ENCODE data around the gene NHERF1. TPM values are rescaled to one million over a fixed set of nuclear protein-coding genes. Genes with fewer than 3 reads are reported as not detected.

Gene NHERF1
- total RNA-seq, 2 experiments from 2014 or later, result 73.2 to 116 TPM

- CTCF ChIA-PET (ENCODE audit: unreplicated experiment), result interaction anchor here (0.5 to 2.9 kb wide), 12 partner anchors 43 to 1096 kb away, joined by 3 to 38 read pairs (median 6); no protein-coding TSS in a partner anchor
- Histone ChIP-seq H3K9me2 (ENCODE audit: insufficient read depth, low read length) (no peaks in the 10 kb centered on the region), H3K4me2 (ENCODE audit: low read length) (no peak overlapping the region), H4K20me1 (ENCODE audit: insufficient read depth, low read length) (0 out of 2 replicates have a peak, but pooled peaks cover 3% of the 10 kb centered on the region), H3K36me3 (ENCODE audit: insufficient read depth, low read length) (peaks cover 14% of the 10 kb centered on the region; the same call in 1 of the 2 replicates), H3K9me3 (ENCODE audit: low read length) (no peaks in the 10 kb centered on the region), H2AFZ (ENCODE audit: low read length) (no peak overlapping the region), H3K79me2 (ENCODE audit: insufficient read depth, low read depth, low read length) (no peaks in the 10 kb centered on the region), H3K4me1 (ENCODE audit: insufficient read depth, low read length, poor library complexity, severe bottlenecking) (peaks cover 14% of the 10 kb centered on the region), H3K27ac (ENCODE audit: low read depth, low read length, poor library complexity, severe bottlenecking) (no peak overlapping the region), H3K4me3 (ENCODE audit: low read depth, low read length, poor library complexity, severe bottlenecking) (no peak overlapping the region)
- no peak for DNase-seq (ENCODE audit: low spot score)
- no TSS peak for BruUV-seq (replicated peaks)
- intact Hi-C loops (cut with micrococcal nuclease; ENCODE audit: unreplicated experiment), result loop anchor here (1.0 to 2.0 kb wide), 2 partner anchors 72 to 168 kb away; no protein-coding TSS in a partner anchor
- no peak for TF ChIP-seq EZH2phosphoT487 (IDR thresholded peaks at IDR 0.05; ENCODE audit: borderline replicate concordance, low read depth, low read length)
- TF ChIP-seq, protein P1, sequence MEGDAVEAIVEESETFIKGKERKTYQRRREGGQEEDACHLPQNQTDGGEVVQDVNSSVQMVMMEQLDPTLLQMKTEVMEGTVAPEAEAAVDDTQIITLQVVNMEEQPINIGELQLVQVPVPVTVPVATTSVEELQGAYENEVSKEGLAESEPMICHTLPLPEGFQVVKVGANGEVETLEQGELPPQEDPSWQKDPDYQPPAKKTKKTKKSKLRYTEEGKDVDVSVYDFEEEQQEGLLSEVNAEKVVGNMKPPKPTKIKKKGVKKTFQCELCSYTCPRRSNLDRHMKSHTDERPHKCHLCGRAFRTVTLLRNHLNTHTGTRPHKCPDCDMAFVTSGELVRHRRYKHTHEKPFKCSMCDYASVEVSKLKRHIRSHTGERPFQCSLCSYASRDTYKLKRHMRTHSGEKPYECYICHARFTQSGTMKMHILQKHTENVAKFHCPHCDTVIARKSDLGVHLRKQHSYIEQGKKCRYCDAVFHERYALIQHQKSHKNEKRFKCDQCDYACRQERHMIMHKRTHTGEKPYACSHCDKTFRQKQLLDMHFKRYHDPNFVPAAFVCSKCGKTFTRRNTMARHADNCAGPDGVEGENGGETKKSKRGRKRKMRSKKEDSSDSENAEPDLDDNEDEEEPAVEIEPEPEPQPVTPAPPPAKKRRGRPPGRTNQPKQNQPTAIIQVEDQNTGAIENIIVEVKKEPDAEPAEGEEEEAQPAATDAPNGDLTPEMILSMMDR (conservative IDR thresholded peaks at IDR 0.05; ENCODE audit: low read length), result no peak
- POLR2A ChIA-PET, result interaction anchor here (0.7 to 1.9 kb wide), 5 partner anchors 14 to 75 kb away, joined by 3 to 7 read pairs (median 5); partner anchors contain the start of gene NAT9
Observed at GRCh38 chr17:74790161-74791058, 42.0 kb downstream of the NHERF1 start.

DNA sequence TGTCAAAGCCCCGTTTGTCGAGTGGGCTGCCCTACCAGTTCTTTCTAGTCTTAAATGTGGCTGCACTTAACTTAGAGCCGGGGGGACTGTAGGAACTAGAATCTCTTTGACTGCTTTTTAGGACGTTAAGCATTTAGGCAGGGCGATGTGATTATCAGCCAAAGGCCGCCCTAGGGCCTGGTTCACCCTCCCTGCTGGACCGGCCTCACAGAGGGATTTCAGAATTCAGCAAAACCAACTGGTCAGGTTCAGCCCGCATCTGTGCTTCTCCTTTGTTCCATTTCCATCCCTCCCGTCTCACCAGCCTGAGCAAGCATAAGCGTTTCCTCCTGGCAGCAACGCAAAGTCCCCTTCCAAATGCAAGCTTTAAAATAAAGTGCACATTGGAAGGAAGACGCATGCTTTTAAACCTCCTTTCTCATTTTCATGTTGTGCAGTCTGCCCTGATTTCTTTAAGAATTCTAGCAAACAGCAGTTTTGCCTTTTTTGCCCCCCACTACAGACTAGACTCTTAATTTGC, 44.2 kb downstream of the NHERF1 start:
- no TSS peak for BruUV-seq (replicated peaks)
- no peaks in the 10 kb centered on the region for H3K9me3 ChIP-seq (ENCODE audit: low read length)
- CTCF ChIA-PET (ENCODE audit: unreplicated experiment), result interaction anchor here (0.9 to 1.1 kb wide), 2 partner anchors 40 to 73 kb away, joined by 3 to 5 read pairs; no protein-coding TSS in a partner anchor
- no peaks in the 10 kb centered on the region for H3K79me2 ChIP-seq (ENCODE audit: insufficient read depth, low read depth, low read length)
- intact Hi-C loops (cut with micrococcal nuclease; ENCODE audit: unreplicated experiment), result no loop called here
- peaks cover 8% of the 10 kb centered on the region for H3K4me1 ChIP-seq (ENCODE audit: insufficient read depth, low read length, poor library complexity, severe bottlenecking)
- H4K20me1 ChIP-seq (ENCODE audit: insufficient read depth, low read length), result no peaks in the 10 kb centered on the region
- TF ChIP-seq, protein P1 (conservative IDR thresholded peaks at IDR 0.05; ENCODE audit: low read length), result no peak
- no peak for TF ChIP-seq EZH2phosphoT487 (IDR thresholded peaks at IDR 0.05; ENCODE audit: borderline replicate concordance, low read depth, low read length)
- no peaks in the 10 kb centered on the region for H3K9me2 ChIP-seq (ENCODE audit: insufficient read depth, low read length)
- no peak overlapping the region for H2AFZ ChIP-seq (ENCODE audit: low read length)
- peaks cover 14% of the 10 kb centered on the region; the same call in 1 of the 2 replicates for H3K36me3 ChIP-seq (ENCODE audit: insufficient read depth, low read length)
- no peak overlapping the region for H3K4me3 ChIP-seq (ENCODE audit: low read depth, low read length, poor library complexity, severe bottlenecking)
- DNase-seq (ENCODE audit: low spot score), result no peak
- no peak overlapping the region for H3K4me2 ChIP-seq (ENCODE audit: low read length)
- POLR2A ChIA-PET, result interaction anchor here (0.5 to 0.9 kb wide), 3 partner anchors 15 to 338 kb away, joined by 3 read pairs; no protein-coding TSS in a partner anchor
- H3K27ac ChIP-seq (ENCODE audit: low read depth, low read length, poor library complexity, severe bottlenecking), result no peak overlapping the region

Measured in OCI-LY7 (cell line).